Stimulated activated CD4-positive, alpha-beta T cell treated with anti-CD3 and anti-CD28 coated beads, TNF-alpha, amount 100 ng/mL, for 48 hours (primary cell): ENCODE data around the gene AZU1.
"Not testable (repeated sequence)": the region's sequence is repeated elsewhere in the genome, so short reads cannot be mapped to it uniquely, and the experiment has no call there.

Experiments
- DNase-seq, 3 donors: peaks; one replicate each; pipeline ENCODE4 v3.0.0-alpha.2; 2020; ENCODE audit warnings: low read depth in 3 of 3

AZU1 gene

GRCh38 chr19:872266-872951 lies 44.8 kb downstream of the AZU1 start:
- DNase-seq, result peak; percentile 62 to 81 (median 77)

GRCh38 chr19:873084-873483 lies 45.4 kb downstream of the AZU1 start:
- DNase-seq, result peak; percentile 37 to 73 (median 54)

GRCh38 chr19:873561-874041 lies 46.0 kb downstream of the AZU1 start:
- DNase-seq, result no peak

- DNase-seq, result no peak
Observed at GRCh38 chr19:875265-875879, 47.7 kb downstream of the AZU1 start.

- no peak for DNase-seq
Observed at GRCh38 chr19:876089-876488, 48.5 kb downstream of the AZU1 start.

GRCh38 chr19:876780-877314 lies 49.2 kb downstream of the AZU1 start:
- DNase-seq, result no peak

- DNase-seq, result not testable (repeated sequence)
Observed at GRCh38 chr19:877992-878660, 50.5 kb downstream of the AZU1 start.

- DNase-seq, result not testable (repeated sequence)
Observed at GRCh38 chr19:878751-879561, 51.3 kb downstream of the AZU1 start.

- no peak for DNase-seq
Observed at GRCh38 chr19:879711-880438, 52.2 kb downstream of the AZU1 start.
